ENCODE measurements around the gene KRTAP19-1. TPM values are rescaled to one million over a fixed set of nuclear protein-coding genes. Genes with fewer than 3 reads are reported as not detected.

Gene KRTAP19-1
- total RNA-seq, 2 donors from 2014 or later: not detected

DNA sequence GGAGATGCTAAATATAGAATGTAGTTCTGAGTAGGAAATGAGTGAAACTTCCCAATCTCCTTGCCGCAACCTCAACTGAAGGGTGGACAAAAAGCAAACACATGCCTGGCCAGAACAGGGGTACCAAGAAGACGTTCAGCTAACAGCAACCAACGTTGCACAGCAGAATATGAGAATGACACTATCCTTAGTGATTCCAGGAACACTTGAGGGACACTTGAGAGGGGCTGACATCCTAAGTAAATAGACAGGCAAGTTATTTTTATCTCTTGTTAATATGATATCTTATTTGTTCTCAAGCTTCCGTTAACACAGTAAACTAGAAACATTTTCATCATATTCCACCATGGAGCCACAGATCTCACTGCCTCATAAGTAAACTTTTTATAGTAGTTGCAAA lies 908 bp downstream of the KRTAP19-1 start:
- WGBS: 77% methylated on average over 4 of the region's 4 CpGs
- Histone ChIP-seq H3K36me3 (no peaks in the 10 kb centered on the region), H3K4me3 (no peak overlapping the region), H3K27me3 (replicated peaks; ENCODE audit: insufficient read depth) (no peaks in the 10 kb centered on the region), H3K4me1 (replicated peaks) (no peaks in the 10 kb centered on the region), H3K9me3 (no peaks in the 10 kb centered on the region), H3K27ac (no peak overlapping the region)
- TF ChIP-seq, protein P1, sequence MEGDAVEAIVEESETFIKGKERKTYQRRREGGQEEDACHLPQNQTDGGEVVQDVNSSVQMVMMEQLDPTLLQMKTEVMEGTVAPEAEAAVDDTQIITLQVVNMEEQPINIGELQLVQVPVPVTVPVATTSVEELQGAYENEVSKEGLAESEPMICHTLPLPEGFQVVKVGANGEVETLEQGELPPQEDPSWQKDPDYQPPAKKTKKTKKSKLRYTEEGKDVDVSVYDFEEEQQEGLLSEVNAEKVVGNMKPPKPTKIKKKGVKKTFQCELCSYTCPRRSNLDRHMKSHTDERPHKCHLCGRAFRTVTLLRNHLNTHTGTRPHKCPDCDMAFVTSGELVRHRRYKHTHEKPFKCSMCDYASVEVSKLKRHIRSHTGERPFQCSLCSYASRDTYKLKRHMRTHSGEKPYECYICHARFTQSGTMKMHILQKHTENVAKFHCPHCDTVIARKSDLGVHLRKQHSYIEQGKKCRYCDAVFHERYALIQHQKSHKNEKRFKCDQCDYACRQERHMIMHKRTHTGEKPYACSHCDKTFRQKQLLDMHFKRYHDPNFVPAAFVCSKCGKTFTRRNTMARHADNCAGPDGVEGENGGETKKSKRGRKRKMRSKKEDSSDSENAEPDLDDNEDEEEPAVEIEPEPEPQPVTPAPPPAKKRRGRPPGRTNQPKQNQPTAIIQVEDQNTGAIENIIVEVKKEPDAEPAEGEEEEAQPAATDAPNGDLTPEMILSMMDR (IDR thresholded peaks at IDR 0.05): no peak
- TF ChIP-seq POLR2AphosphoS5 (IDR thresholded peaks at IDR 0.05) (no peak), POLR2A (IDR thresholded peaks at IDR 0.05) (no peak)
- intact Hi-C loops (cut with DNase I): no loop called here
- DNase-seq (ENCODE audit: low spot score): no peak

DNA sequence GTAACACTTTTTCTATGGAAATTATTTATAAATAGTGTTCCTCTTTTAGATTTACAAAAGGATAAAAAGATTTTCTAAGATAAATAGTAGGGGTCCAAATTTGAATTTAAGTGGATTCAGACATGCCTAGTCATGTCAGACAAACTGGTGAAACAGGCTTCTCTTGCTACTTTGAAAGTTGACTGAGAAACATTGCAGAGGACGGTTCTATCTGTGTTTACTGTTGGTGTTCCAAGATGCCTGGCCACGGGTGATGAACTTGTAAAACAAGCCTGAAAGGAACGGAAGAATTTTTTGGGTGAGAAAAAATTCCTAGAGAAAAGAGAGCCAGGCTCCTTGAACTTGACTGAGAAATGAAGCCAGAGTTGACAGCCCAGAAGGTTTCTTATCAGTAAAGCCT lies 2.2 kb downstream of the KRTAP19-1 start:
- Histone ChIP-seq H3K27me3 (replicated peaks; ENCODE audit: insufficient read depth) (no peaks in the 10 kb centered on the region), H3K36me3 (no peaks in the 10 kb centered on the region), H3K27ac (no peak overlapping the region), H3K9me3 (no peaks in the 10 kb centered on the region), H3K4me1 (replicated peaks) (no peaks in the 10 kb centered on the region), H3K4me3 (no peak overlapping the region)
- TF ChIP-seq POLR2A (IDR thresholded peaks at IDR 0.05): no peak
- TF ChIP-seq POLR2AphosphoS5 (IDR thresholded peaks at IDR 0.05): peak; percentile 32
- TF ChIP-seq, protein P1 (IDR thresholded peaks at IDR 0.05): no peak
- WGBS: 15% methylated on average over 3 of the region's 3 CpGs
- intact Hi-C loops (cut with DNase I): no loop called here
- DNase-seq (ENCODE audit: low spot score): peak; percentile 24

DNA sequence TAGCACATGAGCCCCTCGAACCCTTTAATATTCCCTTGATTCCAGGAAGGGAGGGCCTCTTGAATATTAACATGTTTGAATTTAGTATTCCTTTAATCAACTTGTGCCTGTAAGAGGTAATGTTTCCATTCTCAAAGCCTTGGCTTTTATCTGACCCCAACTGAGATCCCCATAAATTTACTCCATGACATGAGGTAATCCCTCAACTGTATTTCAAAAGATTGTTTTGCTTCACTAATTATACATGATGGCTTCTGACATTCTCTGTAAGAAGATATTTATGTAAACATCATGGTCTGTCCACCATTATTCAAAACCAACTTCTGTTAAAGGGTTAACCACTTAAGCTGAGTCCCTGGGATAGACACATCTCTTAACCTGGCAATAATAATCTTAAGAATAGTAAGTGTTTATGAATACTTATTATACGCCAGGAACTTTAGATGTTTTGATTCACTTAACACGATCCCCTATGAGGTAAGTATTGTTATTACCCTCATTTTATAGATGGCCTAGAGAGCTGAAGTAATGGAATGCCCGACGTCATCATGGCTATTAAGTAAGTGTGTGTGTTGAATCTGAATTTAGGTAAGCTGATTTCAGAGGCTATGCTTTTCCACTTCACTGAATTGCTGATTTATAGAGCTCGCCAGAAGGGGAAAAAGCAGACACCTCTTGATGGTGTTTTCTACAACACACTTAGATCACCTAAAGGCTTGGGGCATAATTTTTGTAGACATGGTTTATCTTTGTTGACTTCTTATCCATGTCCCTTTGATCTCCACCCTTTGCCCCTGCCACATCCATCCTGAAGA lies 11.1 kb downstream of the KRTAP19-1 start:
- DNase-seq (ENCODE audit: low spot score): no peak
- H3K27me3 ChIP-seq (replicated peaks; ENCODE audit: insufficient read depth): no peaks in the 10 kb centered on the region
- WGBS: 65% methylated on average over 6 of the region's 6 CpGs
- H3K36me3 ChIP-seq: no peaks in the 10 kb centered on the region
- no peaks in the 10 kb centered on the region for H3K4me1 ChIP-seq (replicated peaks)
- no peak overlapping the region for H3K27ac ChIP-seq
- intact Hi-C loops (cut with DNase I): no loop called here
- no peaks in the 10 kb centered on the region for H3K9me3 ChIP-seq
- H3K4me3 ChIP-seq: no peak overlapping the region
- TF ChIP-seq POLR2AphosphoS5 (IDR thresholded peaks at IDR 0.05) (no peak), POLR2A (IDR thresholded peaks at IDR 0.05) (no peak)

DNA sequence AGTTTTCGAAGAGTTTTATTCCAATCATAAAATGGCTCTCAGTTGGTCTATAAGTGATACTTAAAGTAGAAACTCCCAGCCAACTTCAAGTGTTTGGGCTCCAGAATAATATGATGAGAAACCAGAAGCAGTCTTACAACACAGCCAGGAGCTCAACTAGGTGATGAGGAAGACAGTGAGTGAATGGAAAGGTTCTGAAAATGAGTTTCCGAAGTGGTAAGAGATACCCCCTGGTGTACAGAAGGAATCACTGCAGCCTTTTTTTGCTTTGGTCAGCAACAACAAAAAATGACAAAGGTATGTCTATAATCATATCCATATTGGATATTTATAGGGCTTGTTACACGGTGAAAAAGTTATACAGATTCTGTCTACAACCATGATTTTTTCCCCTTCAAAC lies 16.5 kb downstream of the KRTAP19-1 start:
- TF ChIP-seq POLR2AphosphoS5 (IDR thresholded peaks at IDR 0.05): no peak
- TF ChIP-seq, protein P1 (IDR thresholded peaks at IDR 0.05): peak in 3 of 4 experiments; percentile 25 to 51 (median 47)
- Histone ChIP-seq H3K36me3 (no peaks in the 10 kb centered on the region), H3K27ac (no peak overlapping the region), H3K9me3 (no peaks in the 10 kb centered on the region), H3K27me3 (replicated peaks; ENCODE audit: insufficient read depth) (no peaks in the 10 kb centered on the region), H3K4me1 (replicated peaks) (no peaks in the 10 kb centered on the region), H3K4me3 (no peak overlapping the region)
- no peak for DNase-seq (ENCODE audit: low spot score)
- intact Hi-C loops (cut with DNase I): no loop called here
- WGBS: 58% methylated on average over 3 of the region's 3 CpGs

DNA sequence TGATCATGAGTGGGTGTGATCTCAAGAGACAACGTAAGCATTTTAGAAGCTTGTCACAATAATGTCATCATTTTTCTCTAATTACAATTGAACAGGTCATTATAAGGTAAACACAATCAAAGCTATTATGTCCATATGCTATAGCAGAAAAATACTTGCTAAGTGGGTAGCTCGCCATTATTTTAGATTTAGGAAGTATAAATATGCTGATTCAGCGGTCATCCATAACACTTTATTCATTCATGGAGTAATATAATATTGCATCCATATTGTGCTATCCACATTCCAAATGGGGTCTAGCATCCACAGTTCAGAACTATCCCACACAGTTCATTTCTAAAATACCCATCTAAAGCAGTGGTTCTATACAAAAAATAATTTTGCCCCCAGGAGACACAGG lies 31.7 kb downstream of the KRTAP19-1 start:
- 96% methylated on average over 3 of the region's 3 CpGs for WGBS
- Histone ChIP-seq H3K4me1 (replicated peaks) (no peaks in the 10 kb centered on the region), H3K27ac (no peak overlapping the region), H3K9me3 (no peaks in the 10 kb centered on the region), H3K36me3 (no peaks in the 10 kb centered on the region), H3K4me3 (no peak overlapping the region), H3K27me3 (replicated peaks; ENCODE audit: insufficient read depth) (no peaks in the 10 kb centered on the region)
- no peak for TF ChIP-seq POLR2A (IDR thresholded peaks at IDR 0.05)
- TF ChIP-seq, protein P1 (IDR thresholded peaks at IDR 0.05): no peak
- no peak for TF ChIP-seq POLR2AphosphoS5 (IDR thresholded peaks at IDR 0.05)
- intact Hi-C loops (cut with DNase I): no loop called here
- DNase-seq (ENCODE audit: low spot score): no peak
